Endothelial cell of umbilical vein (primary cell): Measurements from ENCODE around the gene KCNJ6. TPM values are rescaled to one million over a fixed set of nuclear protein-coding genes. Genes with fewer than 3 reads are reported as not detected.

Source experiments
- BruUV-seq: library from RNA; stranded (reverse); fragments of 400-500 nt; replicated peaks from 2 replicates; lab custom pipeline; 2021; lab: Mats Ljungman, UMichigan
- CTCF ChIA-PET: fragments of 300-600, 350-600 bp; sonication (Branson Sonifier 250); formaldehyde crosslinking; loops from one replicate; lab custom pipeline; 2021; ENCODE audit warnings: antibody characterized with exemption, inconsistent platforms; lab: Charles Lee
- POLR2A ChIA-PET: fragments of 300-600, 350-600 bp; sonication (Branson Sonifier 250); formaldehyde crosslinking; loops from one replicate; lab custom pipeline; 2021; ENCODE audit warnings: antibody characterized with exemption, inconsistent platforms; lab: Charles Lee
- DNase-seq: peaks from one replicate; pipeline ENCODE4 v3.0.0-alpha.2; 2011; ENCODE audit warnings: low read depth, low spot score
- FAIRE-seq: peaks from 2 replicates; lab custom pipeline; 2011; peaks lifted over from hg19 to GRCh38; lab: Jason Lieb, UNC
- H2AFZ ChIP-seq: 2 replicates; pipeline ENCODE4 v1.6.0; 2012; ENCODE audit warnings: low read depth, low read length, control low read depth, inconsistent platforms
- H3K27ac ChIP-seq: 2 replicates; pipeline ENCODE4 v1.5.1; 2011; ENCODE audit warnings: low read depth, mild to moderate bottlenecking, control low read depth, low read length, moderate library complexity; ENCODE audit not compliant: insufficient read depth
- H3K27me3 ChIP-seq, 2 experiments: 2 replicates each; pipeline versions ENCODE4 v1.6.0 to v1.6.1; 2011; ENCODE audit warnings: low read length in 2 of 2, mixed read lengths in 1 of 2; ENCODE audit not compliant: control insufficient read depth in 2 of 2, insufficient read depth in 2 of 2
- H3K36me3 ChIP-seq, 2 experiments: 2 replicates in 1 of 2; 3 replicates in 1 of 2; pipeline ENCODE4 v1.5.1; 2011; ENCODE audit warnings: low read length in 2 of 2, mild to moderate bottlenecking in 1 of 2, moderate library complexity in 1 of 2; ENCODE audit not compliant: control insufficient read depth in 2 of 2, insufficient read depth in 2 of 2; ENCODE audit errors: extremely low read depth in 1 of 2
- H3K4me1 ChIP-seq: 3 replicates; pipeline ENCODE4 v1.5.1; 2011; ENCODE audit warnings: mild to moderate bottlenecking, low read length; ENCODE audit not compliant: control insufficient read depth, insufficient read depth; ENCODE audit errors: extremely low read depth
- H3K4me2 ChIP-seq: 2 replicates; pipeline ENCODE4 v1.6.1; 2011; ENCODE audit warnings: low read length, control low read depth, mixed read lengths; ENCODE audit not compliant: insufficient read depth
- H3K4me3 ChIP-seq, 3 experiments: fragments of 200-600 bp in 1 of 3; sonication (generic), shearing (Covaris generic) in 1 of 3; replicated peaks in 1 of 3; 2 replicates each; pipeline ENCODE4 v1.5.1; 2011 to 2016; ENCODE audit warnings: control low read depth in 3 of 3, low read length in 3 of 3, mild to moderate bottlenecking in 2 of 3, inconsistent platforms in 1 of 3, low read depth in 1 of 3, moderate library complexity in 1 of 3; ENCODE audit not compliant: insufficient read depth in 1 of 3
- H3K79me2 ChIP-seq: 2 replicates; pipeline ENCODE4 v1.6.0; 2012; ENCODE audit warnings: low read length, inconsistent platforms; ENCODE audit not compliant: control insufficient read depth, insufficient read depth
- H3K9ac ChIP-seq: replicated peaks from 2 replicates; pipeline ENCODE3; 2011; ENCODE audit warnings: low read length, control low read depth; ENCODE audit not compliant: insufficient read depth; ENCODE audit errors: extremely low read depth
- H3K9me1 ChIP-seq: replicated peaks from 3 replicates; pipeline ENCODE4 v1.6.0; 2011; ENCODE audit warnings: mild to moderate bottlenecking, low read length; ENCODE audit not compliant: control insufficient read depth, insufficient read depth; ENCODE audit errors: extremely low read depth
- H3K9me3 ChIP-seq: replicated peaks from 2 replicates; pipeline ENCODE4 v1.5.1; 2012; ENCODE audit warnings: low read length, inconsistent platforms; ENCODE audit not compliant: control insufficient read depth, insufficient read depth
- H4K20me1 ChIP-seq: replicated peaks from 2 replicates; pipeline ENCODE3; 2011; ENCODE audit warnings: mild to moderate bottlenecking, low read length; ENCODE audit not compliant: control insufficient read depth, insufficient read depth; ENCODE audit errors: extremely low read depth
- CTCF ChIP-seq, 2 donors: IDR thresholded peaks; 1 replicate in 1 of 2; 2 replicates in 1 of 2; pipeline ENCODE4 v1.5.1; 2011; ENCODE audit warnings: low read length in 2 of 2, mild to moderate bottlenecking in 2 of 2, moderate library complexity in 2 of 2, control low read depth in 1 of 2, inconsistent platforms in 1 of 2, low read depth in 1 of 2; ENCODE audit not compliant: insufficient read depth in 1 of 2; ENCODE audit errors: extremely low read depth in 1 of 2
- EZH2 ChIP-seq: IDR thresholded peaks from 2 replicates; pipeline ENCODE4 v1.6.1; 2012; ENCODE audit warnings: borderline replicate concordance, low read depth, mild to moderate bottlenecking, moderate library complexity, low read length, inconsistent platforms; ENCODE audit not compliant: severe bottlenecking
- FOS ChIP-seq: IDR thresholded peaks from 2 replicates; pipeline ENCODE4 v1.6.1; 2011; ENCODE audit warnings: mild to moderate bottlenecking, low read length, moderate library complexity, borderline replicate concordance; ENCODE audit not compliant: insufficient read depth
- GATA2 ChIP-seq: IDR thresholded peaks from 2 replicates; pipeline ENCODE4 v1.7.0; 2011; ENCODE audit warnings: low read depth, mild to moderate bottlenecking, moderate library complexity, mixed read lengths, low read length; ENCODE audit not compliant: insufficient read length, insufficient read depth
- JUN ChIP-seq: IDR thresholded peaks from 2 replicates; pipeline ENCODE4 v1.6.1; 2011; ENCODE audit warnings: borderline replicate concordance, low read depth; ENCODE audit not compliant: insufficient read length, insufficient read depth
- MAX ChIP-seq: IDR thresholded peaks from 2 replicates; pipeline ENCODE4 v1.6.1; 2011; ENCODE audit not compliant: insufficient read depth, insufficient read length
- MYC ChIP-seq: IDR thresholded peaks from one replicate; pipeline ENCODE4 v1.6.1; 2011; ENCODE audit warnings: mild to moderate bottlenecking, low read depth, low read length
- POLR2A ChIP-seq: IDR thresholded peaks from 2 replicates; pipeline ENCODE4 v1.6.1; 2012; ENCODE audit warnings: low read depth, mild to moderate bottlenecking, control low read depth, low read length
- POLR2AphosphoS5 ChIP-seq: IDR thresholded peaks from 2 replicates; pipeline ENCODE4 v1.6.1; 2012; ENCODE audit warnings: low read depth, mild to moderate bottlenecking, control low read depth, low read length, moderate library complexity; ENCODE audit not compliant: insufficient read depth
- dilution Hi-C: fragments of 300-500 bp; cut with MboI; formaldehyde crosslinking; loops from one replicate; pipeline ENCODE4 v1.15.0; 2019; ENCODE audit warnings: low sequenced_read_pairs; ENCODE audit not compliant: extremely low pct_ligation_motif_present
- intact Hi-C: fragments of 100-400 bp; cut with micrococcal nuclease; formaldehyde crosslinking; loops from one replicate; pipeline ENCODE4 v1.10.0; 2022
- polyA plus RNA-seq, 4 experiments: library from polyadenylated mRNA; depleted of rRNA in 3 of 4; stranded (reverse) in 3 of 4; unstranded in 1 of 4; fragments of >200 nt; gene quantifications; 2 replicates each; pipeline versions ENCODE4 v1.2.1 to v1.2.3, GENCODE V29; 2011 to 2012; ENCODE audit warnings: missing spikeins in 1 of 4
- total RNA-seq: library from RNA; stranded (reverse); gene quantifications from 2 replicates; pipeline ENCODE4 v1.2.3, GENCODE V29; 2021

KCNJ6 gene
- total and polyA plus RNA-seq, 2 donors (not counting 3 experiments of a cell fraction or from before 2014, with no cell fraction given): not detected

GRCh38 chr21:37682966-37683365 lies 233.3 kb downstream of the KCNJ6 start:
- Histone ChIP-seq H3K9ac (no peak overlapping the region), H3K4me3 (no peak overlapping the region), H3K4me2 (no peak overlapping the region), H3K27ac (no peak overlapping the region), H3K9me1 (no peaks in the 10 kb centered on the region), H3K79me2 (no peaks in the 10 kb centered on the region), H3K27me3 (peaks cover 7 to 9% of the 10 kb centered on the region in 2 experiments), H2AFZ (no peak overlapping the region), H4K20me1 (no peaks in the 10 kb centered on the region), H3K4me1 (no peaks in the 10 kb centered on the region), H3K9me3 (no peaks in the 10 kb centered on the region), H3K36me3 (no peaks in the 10 kb centered on the region)
- BruUV-seq: no TSS peak
- CTCF ChIA-PET: interaction anchor here (1.0 kb wide), 1 partner anchor 189 kb away, joined by 3 read pairs; no protein-coding TSS in a partner anchor
- intact Hi-C loops (no loop called here), dilution Hi-C loops (no loop called here)
- TF ChIP-seq CTCF (IDR thresholded peaks at IDR 0.05; ENCODE audit: extremely low read depth in 1 of 2, insufficient read depth in 1 of 2, low read depth in 1 of 2, low read length in 2 of 2) (no peak), FOS (no peak), MYC (no peak), GATA2 (no peak), MAX (no peak), POLR2A (no peak), POLR2AphosphoS5 (no peak), EZH2 (no peak), JUN (no peak)
- DNase-seq (no peak), FAIRE-seq (no peak)
- POLR2A ChIA-PET: no interaction called here
